Breast epithelium (tissue), 4 donors: ENCODE measurements around the gene ZDHHC12. TPM values are rescaled to one million over a fixed set of nuclear protein-coding genes. Genes with fewer than 3 reads are reported as not detected.

ENCODE experiments used
- DNase-seq, 2 donors: peaks; one replicate each; pipeline ENCODE4 v3.0.0-alpha.2; 2019; ENCODE audit warnings: low spot score in 2 of 2
- H3K27ac ChIP-seq, 2 donors: fragments of 200-600 bp; sonication (generic) in 1 of 2; one replicate each; pipeline ENCODE4 v1.5.1; 2016 to 2019; ENCODE audit warnings: mild to moderate bottlenecking in 1 of 2
- H3K27me3 ChIP-seq, 2 donors: fragments of 200-600 bp; sonication (generic) in 1 of 2; one replicate each; pipeline versions ENCODE4 v1.5.1 to v1.6.0; 2017 to 2019; ENCODE audit warnings: control low read depth in 1 of 2, mild to moderate bottlenecking in 1 of 2
- H3K36me3 ChIP-seq: fragments of 200-600 bp; one replicate; pipeline ENCODE4 v1.5.1; 2019
- H3K4me1 ChIP-seq, 2 donors: fragments of 200-600 bp; sonication (generic); one replicate each; pipeline ENCODE4 v1.5.1; 2016 to 2019; ENCODE audit warnings: control low read depth in 1 of 2
- H3K4me3 ChIP-seq, 3 donors: fragments of 200-600 bp; sonication (generic); 1 replicate in 2 of 3; 2 replicates in 1 of 3; pipeline ENCODE4 v1.5.1; 2016 to 2019; ENCODE audit warnings: mild to moderate bottlenecking in 3 of 3, moderate library complexity in 2 of 3
- H3K9me3 ChIP-seq, 2 donors: fragments of 200-600 bp; sonication (generic) in 1 of 2; one replicate each; pipeline ENCODE4 v1.5.1; 2016 to 2019; ENCODE audit warnings: control low read depth in 1 of 2
- CTCF ChIP-seq, 3 donors: fragments of 450-650 bp; IDR thresholded peaks; one replicate each; pipeline ENCODE4 v1.5.1; 2016 to 2017; ENCODE audit warnings: antibody characterized with exemption in 3 of 3, mild to moderate bottlenecking in 3 of 3, moderate library complexity in 3 of 3
- POLR2A ChIP-seq: fragments of 450-650 bp; IDR thresholded peaks from one replicate; pipeline ENCODE4 v1.6.1; 2016; ENCODE audit warnings: antibody characterized with exemption, mild to moderate bottlenecking, moderate library complexity
- POLR2AphosphoS5 ChIP-seq, 3 donors: sonication (generic); formaldehyde crosslinking; IDR thresholded peaks; one replicate each; pipeline ENCODE4 v1.6.1; 2017; ENCODE audit warnings: antibody characterized with exemption in 3 of 3
- intact Hi-C: fragments of 100-400 bp; cut with DNase I; formaldehyde crosslinking; loops from one replicate; pipeline ENCODE4 v1.15.1; 2023; ENCODE audit warnings: low total_unique reads
- total RNA-seq, 3 donors: library from RNA; depleted of rRNA; stranded (reverse); fragments of >200 nt; gene quantifications; one replicate each; pipeline ENCODE4 v1.1.0, GENCODE V29; 2016

Gene ZDHHC12
- total RNA-seq, 3 donors from 2014 or later, result 15.7 to 33.7 (median 30.2) TPM

- H3K4me1 ChIP-seq, result peaks cover 0 to 9% of the 10 kb centered on the region in 2 donors
- no peaks in the 10 kb centered on the region for H3K9me3 ChIP-seq
- H3K27me3 ChIP-seq, result no peaks in the 10 kb centered on the region
- DNase-seq, result no peak
- no peak overlapping the region for H3K4me3 ChIP-seq
- TF ChIP-seq POLR2AphosphoS5 (IDR thresholded peaks at IDR 0.05), result no peak
- TF ChIP-seq CTCF (IDR thresholded peaks at IDR 0.05), result no peak
- TF ChIP-seq POLR2A, result no peak
- peak overlapping the region in 1 of 2 donors; percentile 68 for H3K27ac ChIP-seq
- H3K36me3 ChIP-seq, result no peaks in the 10 kb centered on the region
- intact Hi-C loops, result no loop called here
These were observed 3.9 kb downstream of the ZDHHC12 start for GRCh38 chr9:128719919-128720605.

- Histone ChIP-seq H3K9me3 (no peaks in the 10 kb centered on the region), H3K4me1 (peaks cover 0 to 4% of the 10 kb centered on the region in 2 donors), H3K27me3 (no peaks in the 10 kb centered on the region), H3K27ac (no peak overlapping the region), H3K36me3 (no peaks in the 10 kb centered on the region), H3K4me3 (no peak overlapping the region)
- DNase-seq, result no peak
- intact Hi-C loops, result no loop called here
- TF ChIP-seq POLR2AphosphoS5 (IDR thresholded peaks at IDR 0.05), result no peak
- TF ChIP-seq POLR2A, result no peak
- TF ChIP-seq CTCF (IDR thresholded peaks at IDR 0.05), result no peak
These were observed 5.5 kb downstream of the ZDHHC12 start for GRCh38 chr9:128718475-128718874.

- no peak for DNase-seq
- Histone ChIP-seq H3K4me1 (peaks cover 0 to under 1% of the 10 kb centered on the region in 2 donors), H3K27ac (no peak overlapping the region), H3K36me3 (no peaks in the 10 kb centered on the region), H3K27me3 (no peaks in the 10 kb centered on the region), H3K9me3 (no peaks in the 10 kb centered on the region), H3K4me3 (no peak overlapping the region)
- no peak for TF ChIP-seq POLR2AphosphoS5 (IDR thresholded peaks at IDR 0.05)
- no peak for TF ChIP-seq CTCF (IDR thresholded peaks at IDR 0.05)
- no peak for TF ChIP-seq POLR2A
- intact Hi-C loops, result no loop called here
These were observed 5.9 kb downstream of the ZDHHC12 start for GRCh38 chr9:128718047-128718446.

GRCh38 chr9:128716581-128717254 is 7.2 kb downstream of the ZDHHC12 start:
- Histone ChIP-seq H3K4me1 (no peaks in the 10 kb centered on the region), H3K27me3 (no peaks in the 10 kb centered on the region), H3K4me3 (no peak overlapping the region), H3K9me3 (no peaks in the 10 kb centered on the region), H3K36me3 (no peaks in the 10 kb centered on the region), H3K27ac (no peak overlapping the region)
- intact Hi-C loops, result no loop called here
- DNase-seq, result no peak
- TF ChIP-seq POLR2AphosphoS5 (IDR thresholded peaks at IDR 0.05), result no peak
- TF ChIP-seq POLR2A, result no peak
- TF ChIP-seq CTCF (IDR thresholded peaks at IDR 0.05), result no peak

- Histone ChIP-seq H3K9me3 (no peaks in the 10 kb centered on the region), H3K4me1 (no peaks in the 10 kb centered on the region), H3K36me3 (no peaks in the 10 kb centered on the region), H3K4me3 (no peak overlapping the region), H3K27me3 (no peaks in the 10 kb centered on the region), H3K27ac (no peak overlapping the region)
- intact Hi-C loops, result no loop called here
- DNase-seq, result no peak
- TF ChIP-seq POLR2AphosphoS5 (IDR thresholded peaks at IDR 0.05) (no peak), POLR2A (no peak), CTCF (IDR thresholded peaks at IDR 0.05) (no peak)
These were observed 8.5 kb downstream of the ZDHHC12 start for GRCh38 chr9:128715436-128715750.
